H9 (cell line): ENCODE measurements around the gene ABHD17C. TPM values are rescaled to one million over a fixed set of nuclear protein-coding genes. Genes with fewer than 3 reads are reported as not detected.

ENCODE experiments used
- DNase-seq: peaks from one replicate; pipeline ENCODE4 v3.0.0-alpha.2; 2017
- H2AFZ ChIP-seq: one replicate; pipeline ENCODE4 v1.6.1; 2013; ENCODE audit warnings: mild to moderate bottlenecking, low read length, control low read depth, moderate library complexity
- H2AK5ac ChIP-seq: 2 replicates; pipeline ENCODE4 v1.6.1; 2013; ENCODE audit warnings: low read length, control low read depth, mixed read lengths; ENCODE audit not compliant: insufficient read length
- H2BK120ac ChIP-seq: one replicate; pipeline ENCODE4 v1.6.1; 2013; ENCODE audit warnings: low read depth, mild to moderate bottlenecking, low read length, control low read depth, inconsistent platforms; ENCODE audit not compliant: poor library complexity, severe bottlenecking
- H2BK12ac ChIP-seq: 2 replicates; pipeline ENCODE4 v1.6.1; 2013; ENCODE audit warnings: low read length, control low read depth, mixed read lengths, low read depth; ENCODE audit not compliant: insufficient read length
- H2BK15ac ChIP-seq: 2 replicates; pipeline ENCODE4 v1.6.1; 2013; ENCODE audit warnings: low read depth, low read length, control low read depth
- H2BK20ac ChIP-seq: one replicate; pipeline ENCODE4 v1.6.1; 2013; ENCODE audit warnings: low read depth, mild to moderate bottlenecking, low read length, control low read depth, inconsistent platforms; ENCODE audit not compliant: poor library complexity, severe bottlenecking
- H2BK5ac ChIP-seq: 2 replicates; pipeline ENCODE4 v1.6.1; 2013; ENCODE audit warnings: low read length, control low read depth, mixed read lengths; ENCODE audit not compliant: insufficient read length
- H3K14ac ChIP-seq: 2 replicates; pipeline ENCODE4 v1.6.1; 2013; ENCODE audit warnings: low read length, control low read depth; ENCODE audit not compliant: insufficient read depth
- H3K18ac ChIP-seq: 2 replicates; pipeline ENCODE4 v1.6.1; 2013; ENCODE audit warnings: low read depth, mild to moderate bottlenecking, mixed read lengths, low read length, control low read depth; ENCODE audit not compliant: insufficient read length
- H3K23ac ChIP-seq: 2 replicates; pipeline ENCODE4 v1.6.1; 2013; ENCODE audit warnings: low read length, control low read depth, mixed read lengths, low read depth; ENCODE audit not compliant: insufficient read length
- H3K23me2 ChIP-seq: 2 replicates; pipeline ENCODE4 v1.6.1; 2013; ENCODE audit warnings: low read depth, mild to moderate bottlenecking, mixed read lengths, low read length, control low read depth; ENCODE audit not compliant: insufficient read length, poor library complexity, severe bottlenecking
- H3K27ac ChIP-seq: 2 replicates; pipeline ENCODE4 v1.5.1; 2013; ENCODE audit warnings: low read length, control low read depth, mixed read lengths, low read depth; ENCODE audit not compliant: insufficient read length
- H3K27me3 ChIP-seq: 2 replicates; pipeline ENCODE4 v1.6.1; 2013; ENCODE audit warnings: low read length, control low read depth, inconsistent platforms; ENCODE audit not compliant: insufficient read depth
- H3K4ac ChIP-seq: 2 replicates; pipeline ENCODE4 v1.6.1; 2013; ENCODE audit warnings: low read depth, mild to moderate bottlenecking, control low read depth, inconsistent platforms, low read length, moderate library complexity
- H3K4me1 ChIP-seq: 2 replicates; pipeline ENCODE4 v1.6.1; 2013; ENCODE audit warnings: low read length, control low read depth, inconsistent platforms; ENCODE audit not compliant: insufficient read depth
- H3K4me2 ChIP-seq: 2 replicates; pipeline ENCODE4 v1.6.1; 2013; ENCODE audit warnings: low read length, control low read depth, mixed read lengths; ENCODE audit not compliant: insufficient read length, insufficient read depth
- H3K56ac ChIP-seq: 2 replicates; pipeline ENCODE4 v1.6.1; 2013; ENCODE audit warnings: low read depth, mild to moderate bottlenecking, mixed read lengths, low read length, control low read depth; ENCODE audit not compliant: insufficient read length
- H3K79me1 ChIP-seq: 2 replicates; pipeline ENCODE4 v1.6.1; 2013; ENCODE audit warnings: low read depth, mild to moderate bottlenecking, moderate library complexity, low read length, control low read depth, inconsistent platforms; ENCODE audit not compliant: insufficient read depth, poor library complexity, severe bottlenecking
- H3K79me2 ChIP-seq: 2 replicates; pipeline ENCODE4 v1.6.1; 2013; ENCODE audit warnings: low read length, control low read depth, inconsistent platforms; ENCODE audit not compliant: insufficient read depth
- H3K9ac ChIP-seq: 2 replicates; pipeline ENCODE4 v1.6.1; 2013; ENCODE audit warnings: low read length, control low read depth, mixed read lengths; ENCODE audit not compliant: insufficient read length; ENCODE audit errors: extremely low read depth
- H3K9me3 ChIP-seq: one replicate; pipeline ENCODE4 v1.6.1; 2013; ENCODE audit warnings: low read depth, low read length, inconsistent platforms; ENCODE audit not compliant: control insufficient read depth
- H3T11ph ChIP-seq: one replicate; pipeline ENCODE4 v1.6.1; 2013; ENCODE audit warnings: mild to moderate bottlenecking, low read length, control low read depth, inconsistent platforms
- H4K20me1 ChIP-seq: one replicate; pipeline ENCODE4 v1.6.1; 2013; ENCODE audit not compliant: control insufficient read depth, insufficient read length, insufficient read depth
- H4K5ac ChIP-seq: 2 replicates; pipeline ENCODE4 v1.6.1; 2013; ENCODE audit warnings: low read depth, mild to moderate bottlenecking, mixed read lengths, low read length, control low read depth; ENCODE audit not compliant: insufficient read length
- H4K8ac ChIP-seq: replicated peaks from 2 replicates; pipeline ENCODE4 v1.6.1; 2013; ENCODE audit warnings: low read length, control low read depth, mixed read lengths, low read depth; ENCODE audit not compliant: insufficient read length
- H4K91ac ChIP-seq: 2 replicates; pipeline ENCODE4 v1.6.1; 2013; ENCODE audit warnings: low read depth, mild to moderate bottlenecking, moderate library complexity, mixed read lengths, low read length, control low read depth; ENCODE audit not compliant: insufficient read length
- H3K27ac Mint-ChIP-seq, 3 experiments: 2 replicates in 2 of 3; 3 replicates in 1 of 3; pipeline ENCODE4 v1.8.0; 2020 to 2021; ENCODE audit warnings: mixed read lengths in 3 of 3, mild to moderate bottlenecking in 1 of 3, moderate library complexity in 1 of 3
- H3K27me3 Mint-ChIP-seq: 2 replicates; pipeline ENCODE4 v1.8.0; 2021; ENCODE audit warnings: low read depth, mild to moderate bottlenecking, moderate library complexity, mixed read lengths
- H3K36me3 Mint-ChIP-seq, 3 experiments: 2 replicates in 2 of 3; 3 replicates in 1 of 3; pipeline ENCODE4 v1.8.0; 2020 to 2021; ENCODE audit warnings: low read depth in 3 of 3, mixed read lengths in 3 of 3; ENCODE audit not compliant: insufficient read depth in 1 of 3
- H3K4me1 Mint-ChIP-seq, 2 experiments: 2 replicates each; pipeline ENCODE4 v1.8.0; 2020; ENCODE audit warnings: mixed read lengths in 2 of 2
- H3K4me3 Mint-ChIP-seq, 2 experiments: 2 replicates in 1 of 2; 3 replicates in 1 of 2; pipeline ENCODE4 v1.8.0; 2020 to 2021; ENCODE audit warnings: mild to moderate bottlenecking in 2 of 2, mixed read lengths in 2 of 2, moderate library complexity in 1 of 2
- H3K9me3 Mint-ChIP-seq, 2 experiments: 2 replicates in 1 of 2; 3 replicates in 1 of 2; pipeline ENCODE4 v1.8.0; 2020; ENCODE audit warnings: mild to moderate bottlenecking in 2 of 2, mixed read lengths in 2 of 2, moderate library complexity in 1 of 2
- WGBS: extraction: QIAGEN DNeasy Blood & Tissue Kit; methylation state at CpG from one replicate; pipeline ENCODE4 v1.1.7; 2013; ENCODE audit warnings: missing lambda C conversion rate, low lambda C conversion rate, mixed read lengths; ENCODE audit not compliant: insufficient read length; ENCODE audit errors: extremely low coverage; 5-methylcytosine and 5-hydroxymethylcytosine counted together
- total RNA-seq: library from RNA; stranded (reverse); gene quantifications from 2 replicates; pipeline ENCODE4 v1.2.1, GENCODE V29; 2021
- TF ChIP-seq, protein P1 (sequence below): fragments of 200-600 bp; sonication (generic); conservative IDR thresholded peaks from 3 replicates; pipeline ENCODE4 v1.8.0; 2021; ENCODE audit warnings: antibody characterized with exemption, mild to moderate bottlenecking

Gene ABHD17C
- total RNA-seq, 1 experiment from 2014 or later = 21.5 TPM

DNA sequence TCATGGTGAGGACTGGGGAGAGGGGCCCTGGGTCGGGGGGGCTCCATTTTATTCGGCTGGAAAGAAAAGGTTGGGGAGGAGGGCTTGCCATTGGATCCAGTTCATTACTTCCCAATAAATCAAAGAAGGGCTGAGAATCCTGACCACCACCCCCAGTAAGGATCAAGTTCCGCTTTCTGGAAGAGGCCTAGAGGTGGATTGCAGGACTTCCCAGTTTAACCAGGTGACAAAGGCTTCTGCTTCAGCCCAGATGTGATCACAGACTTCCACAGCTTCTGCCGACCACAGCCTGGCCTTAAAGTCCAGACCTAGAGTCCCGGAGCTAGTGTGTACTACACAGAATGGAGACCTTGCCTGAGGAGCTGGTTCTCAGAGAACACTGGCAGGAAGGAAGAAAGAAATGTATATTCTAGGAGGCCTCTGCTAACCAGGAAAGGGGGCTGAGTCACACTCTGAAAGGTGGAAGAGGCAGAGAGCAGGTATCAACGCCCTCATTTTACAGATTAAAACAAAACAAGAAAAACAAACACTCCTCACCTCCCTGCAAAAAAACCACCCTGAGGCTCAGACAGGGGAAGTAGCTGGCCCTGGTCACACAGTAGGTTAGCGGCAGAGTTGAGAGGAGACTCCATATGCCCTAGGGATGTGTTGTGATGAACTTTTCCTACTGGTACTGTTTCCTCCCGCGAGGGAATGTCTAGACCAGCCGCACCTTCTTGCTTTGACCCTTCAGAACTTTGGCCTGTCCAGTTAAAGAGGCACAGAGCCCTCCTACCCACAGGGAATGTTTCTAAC, 82.9 kb downstream of the ABHD17C start:
- no peak overlapping the region for H3K18ac ChIP-seq
- Mint-ChIP-seq H3K4me3 (peak overlapping the region in 1 of 2 experiments; percentile 40; a peak in 2 of 5 replicates), H3K27ac (no peak overlapping the region), H3K4me1 (peaks cover 12% of the 10 kb centered on the region in 2 experiments), H3K27me3 (peaks cover 64% of the 10 kb centered on the region), H3K36me3 (no peaks in the 10 kb centered on the region), H3K9me3 (no peaks in the 10 kb centered on the region)
- no peaks in the 10 kb centered on the region for H3K79me1 ChIP-seq
- no peak overlapping the region for H4K91ac ChIP-seq
- no peak overlapping the region for H2BK12ac ChIP-seq
- no peak overlapping the region for H4K5ac ChIP-seq
- no peaks in the 10 kb centered on the region for H3K4me1 ChIP-seq
- H2BK5ac ChIP-seq = no peak overlapping the region
- no peak overlapping the region for H3K23ac ChIP-seq
- H3T11ph ChIP-seq = no peak overlapping the region
- no peak overlapping the region for H3K4ac ChIP-seq
- H2BK15ac ChIP-seq = no peak overlapping the region
- no peak overlapping the region for H3K9ac ChIP-seq
- no peak overlapping the region for H3K14ac ChIP-seq
- no peak overlapping the region for H2AK5ac ChIP-seq
- no peaks in the 10 kb centered on the region for H4K20me1 ChIP-seq
- peaks cover 8% of the 10 kb centered on the region; the same call in 1 of the 2 replicates for H3K27me3 ChIP-seq
- no peak overlapping the region for H3K56ac ChIP-seq
- H3K23me2 ChIP-seq = peaks cover 18% of the 10 kb centered on the region
- H3K27ac ChIP-seq = no peak overlapping the region
- peak overlapping the region; percentile 35 for H3K4me2 ChIP-seq
- H2BK120ac ChIP-seq = no peak overlapping the region
- TF ChIP-seq, protein P1, sequence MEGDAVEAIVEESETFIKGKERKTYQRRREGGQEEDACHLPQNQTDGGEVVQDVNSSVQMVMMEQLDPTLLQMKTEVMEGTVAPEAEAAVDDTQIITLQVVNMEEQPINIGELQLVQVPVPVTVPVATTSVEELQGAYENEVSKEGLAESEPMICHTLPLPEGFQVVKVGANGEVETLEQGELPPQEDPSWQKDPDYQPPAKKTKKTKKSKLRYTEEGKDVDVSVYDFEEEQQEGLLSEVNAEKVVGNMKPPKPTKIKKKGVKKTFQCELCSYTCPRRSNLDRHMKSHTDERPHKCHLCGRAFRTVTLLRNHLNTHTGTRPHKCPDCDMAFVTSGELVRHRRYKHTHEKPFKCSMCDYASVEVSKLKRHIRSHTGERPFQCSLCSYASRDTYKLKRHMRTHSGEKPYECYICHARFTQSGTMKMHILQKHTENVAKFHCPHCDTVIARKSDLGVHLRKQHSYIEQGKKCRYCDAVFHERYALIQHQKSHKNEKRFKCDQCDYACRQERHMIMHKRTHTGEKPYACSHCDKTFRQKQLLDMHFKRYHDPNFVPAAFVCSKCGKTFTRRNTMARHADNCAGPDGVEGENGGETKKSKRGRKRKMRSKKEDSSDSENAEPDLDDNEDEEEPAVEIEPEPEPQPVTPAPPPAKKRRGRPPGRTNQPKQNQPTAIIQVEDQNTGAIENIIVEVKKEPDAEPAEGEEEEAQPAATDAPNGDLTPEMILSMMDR = no peak
- no peaks in the 10 kb centered on the region for H3K9me3 ChIP-seq
- H2BK20ac ChIP-seq = no peak overlapping the region
- DNase-seq = no peak
- H4K8ac ChIP-seq = no peak overlapping the region
- WGBS = no CpG with 5 or more reads among the region's 10 CpGs
- H2AFZ ChIP-seq = no peak overlapping the region
- H3K79me2 ChIP-seq = no peaks in the 10 kb centered on the region
